Mesenchymal stem cell (in vitro differentiated cells and primary cell): ENCODE data around the gene TIMM8B.
A peak's percentile ranks its signal among the peaks of the same experiment; 100 is the strongest.

Experiments used
- DNase-seq: peaks from one replicate; pipeline ENCODE4 v3.0.0-alpha.2; 2013
- H2AFZ ChIP-seq: one replicate; pipeline ENCODE4 v1.6.1; 2013; ENCODE audit warnings: low read depth, mild to moderate bottlenecking, control low read depth, inconsistent platforms, low read length, moderate library complexity
- H2AK5ac ChIP-seq: 2 replicates; pipeline ENCODE4 v1.6.1; 2013; ENCODE audit warnings: low read length, moderate library complexity, mild to moderate bottlenecking, inconsistent platforms; ENCODE audit not compliant: severe bottlenecking
- H2BK120ac ChIP-seq: one replicate; pipeline ENCODE4 v1.6.1; 2013; ENCODE audit warnings: low read depth, mild to moderate bottlenecking, inconsistent platforms, low read length, moderate library complexity
- H2BK12ac ChIP-seq, 2 experiments: one replicate each; pipeline ENCODE4 v1.6.1; 2013; ENCODE audit warnings: inconsistent platforms in 2 of 2, low read length in 2 of 2, mild to moderate bottlenecking in 2 of 2, moderate library complexity in 2 of 2, control low read depth in 1 of 2
- H2BK15ac ChIP-seq: one replicate; pipeline ENCODE4 v1.6.1; 2013; ENCODE audit warnings: mild to moderate bottlenecking, low read depth, inconsistent platforms; ENCODE audit not compliant: poor library complexity, severe bottlenecking
- H2BK5ac ChIP-seq: 2 replicates; pipeline ENCODE4 v1.6.1; 2013; ENCODE audit warnings: low read depth, mild to moderate bottlenecking, low read length, control low read depth, inconsistent platforms; ENCODE audit not compliant: poor library complexity, severe bottlenecking
- H3K14ac ChIP-seq, 2 experiments: one replicate each; pipeline ENCODE4 v1.6.1; 2013; ENCODE audit warnings: inconsistent platforms in 2 of 2, low read length in 2 of 2, control low read depth in 1 of 2, mild to moderate bottlenecking in 1 of 2, moderate library complexity in 1 of 2
- H3K18ac ChIP-seq, 2 experiments: one replicate each; pipeline ENCODE4 v1.6.1; 2013; ENCODE audit warnings: inconsistent platforms in 2 of 2, low read length in 2 of 2, control low read depth in 1 of 2, low read depth in 1 of 2, mild to moderate bottlenecking in 1 of 2
- H3K23ac ChIP-seq, 2 experiments: one replicate each; pipeline ENCODE4 v1.6.1; 2013; ENCODE audit warnings: inconsistent platforms in 2 of 2, low read length in 2 of 2, mild to moderate bottlenecking in 2 of 2, moderate library complexity in 2 of 2, control low read depth in 1 of 2
- H3K27ac ChIP-seq: 2 replicates; pipeline ENCODE4 v1.5.1; 2013; ENCODE audit warnings: mild to moderate bottlenecking, moderate library complexity, low read length, control low read depth, inconsistent platforms; ENCODE audit not compliant: poor library complexity, severe bottlenecking
- H3K27me3 ChIP-seq, 2 experiments: 2 replicates each; pipeline versions ENCODE4 v1.6.1 to v1.7.0; 2013; ENCODE audit warnings: low read length in 2 of 2, mild to moderate bottlenecking in 2 of 2, moderate library complexity in 2 of 2, control low read depth in 1 of 2, inconsistent platforms in 1 of 2; ENCODE audit not compliant: control insufficient read depth in 1 of 2, insufficient read depth in 1 of 2
- H3K36me3 ChIP-seq, 2 experiments: 2 replicates each; pipeline versions ENCODE4 v1.6.1 to v1.7.0; 2013; ENCODE audit warnings: low read length in 2 of 2, control low read depth in 1 of 2, inconsistent platforms in 1 of 2, low read depth in 1 of 2, mild to moderate bottlenecking in 1 of 2; ENCODE audit not compliant: insufficient read depth in 2 of 2, control insufficient read depth in 1 of 2
- H3K4ac ChIP-seq, 2 experiments: one replicate each; pipeline ENCODE4 v1.6.1; 2013; ENCODE audit warnings: inconsistent platforms in 2 of 2, low read length in 2 of 2, mild to moderate bottlenecking in 2 of 2, moderate library complexity in 2 of 2, control low read depth in 1 of 2, low read depth in 1 of 2
- H3K4me1 ChIP-seq: 2 replicates; pipeline ENCODE4 v1.6.1; 2013; ENCODE audit warnings: low read depth, low read length, control low read depth; ENCODE audit not compliant: control insufficient read depth, insufficient read depth
- H3K4me2 ChIP-seq: 2 replicates; pipeline ENCODE4 v1.6.1; 2013; ENCODE audit warnings: low read length, mild to moderate bottlenecking, inconsistent platforms; ENCODE audit not compliant: poor library complexity, severe bottlenecking
- H3K4me3 ChIP-seq, 2 experiments: 2 replicates each; pipeline versions ENCODE4 v1.5.1 to v1.7.0; 2013; ENCODE audit warnings: low read length in 2 of 2, mild to moderate bottlenecking in 2 of 2, control low read depth in 1 of 2, low read depth in 1 of 2; ENCODE audit not compliant: insufficient read depth in 1 of 2
- H3K79me1 ChIP-seq: replicated peaks from 2 replicates; pipeline ENCODE4 v1.6.1; 2013; ENCODE audit warnings: mild to moderate bottlenecking, control low read depth, low read length, inconsistent platforms; ENCODE audit not compliant: poor library complexity, severe bottlenecking
- H3K9ac ChIP-seq: 2 replicates; pipeline ENCODE4 v1.7.0; 2013; ENCODE audit warnings: mild to moderate bottlenecking, low read length, moderate library complexity
- H3K9me3 ChIP-seq: 2 replicates; pipeline ENCODE4 v1.7.0; 2013; ENCODE audit warnings: mild to moderate bottlenecking, low read length; ENCODE audit not compliant: control insufficient read depth
- H4K8ac ChIP-seq: one replicate; pipeline ENCODE4 v1.6.1; 2013; ENCODE audit warnings: inconsistent platforms, mild to moderate bottlenecking, low read length, moderate library complexity
- H4K91ac ChIP-seq: one replicate; pipeline ENCODE4 v1.6.1; 2013; ENCODE audit warnings: mild to moderate bottlenecking, low read length, inconsistent platforms
- WGBS: methylation state at CpG from one replicate; pipeline ENCODE4 v1.1.7; 2013; ENCODE audit warnings: mixed read lengths; 5-methylcytosine and 5-hydroxymethylcytosine counted together

The TIMM8B gene

DNA sequence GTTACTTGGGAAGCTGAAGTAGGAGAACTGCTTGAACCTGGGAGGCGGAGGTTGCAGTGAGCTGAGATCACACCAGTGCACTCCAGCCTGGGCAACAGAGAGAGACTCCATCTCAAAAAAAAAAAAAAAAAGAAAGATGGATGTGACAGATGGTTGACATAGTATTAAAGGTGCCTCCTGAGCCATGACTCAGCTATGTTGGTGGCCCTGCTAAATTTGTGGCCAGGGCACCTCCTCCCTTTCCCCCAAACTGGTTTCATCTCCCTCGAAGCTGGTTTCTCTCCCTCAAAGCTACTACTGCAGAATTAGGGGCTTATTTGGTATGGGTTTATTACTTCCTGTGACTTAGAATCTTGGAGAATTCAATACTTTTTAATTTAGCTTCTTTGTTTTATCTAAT lies 31.6 kb upstream of the TIMM8B start:
- Histone ChIP-seq H2BK12ac (no peak overlapping the region), H2AFZ (no peak overlapping the region), H3K9ac (no peak overlapping the region), H3K4me1 (peaks cover 1% of the 10 kb centered on the region), H2AK5ac (no peak overlapping the region), H2BK5ac (no peak overlapping the region), H2BK15ac (no peak overlapping the region), H3K4me3 (no peak overlapping the region), H3K23ac (peak overlapping the region in 1 of 2 experiments; percentile 64), H4K8ac (no peak overlapping the region), H3K36me3 (no peaks in the 10 kb centered on the region), H3K9me3 (no peaks in the 10 kb centered on the region), H4K91ac (no peak overlapping the region), H3K27ac (no peak overlapping the region), H3K14ac (no peak overlapping the region), H3K4ac (no peak overlapping the region), H3K79me1 (no peaks in the 10 kb centered on the region), H3K4me2 (no peak overlapping the region), H3K18ac (peak overlapping the region in 1 of 2 experiments; percentile 22), H3K27me3 (no peaks in the 10 kb centered on the region), H2BK120ac (no peak overlapping the region)
- DNase-seq: no peak
- WGBS: 100% methylated on average over 1 of the region's 2 CpGs

DNA sequence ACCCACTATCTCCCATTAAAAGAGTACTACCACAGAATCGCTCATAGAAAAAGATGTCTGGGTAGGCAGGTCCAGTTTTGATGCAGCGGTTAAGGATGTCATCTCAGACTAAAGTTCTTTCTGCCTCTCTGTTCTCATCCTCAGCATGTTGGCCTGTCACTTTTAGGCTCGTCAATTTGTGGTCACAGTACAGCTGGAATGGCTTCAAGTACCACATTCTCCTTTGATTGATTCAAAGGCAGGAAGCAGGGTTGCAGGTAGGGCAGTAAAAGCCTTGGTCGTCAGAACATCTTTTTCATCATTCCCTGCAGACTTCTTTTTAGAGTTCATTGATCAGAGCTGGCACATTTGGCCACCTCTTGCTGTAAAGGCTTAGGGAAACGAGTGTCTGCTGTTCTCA lies 28.8 kb upstream of the TIMM8B start:
- H3K79me1 ChIP-seq: no peaks in the 10 kb centered on the region
- no peak overlapping the region for H2BK12ac ChIP-seq
- H3K4me1 ChIP-seq: peaks cover 1% of the 10 kb centered on the region
- no peak overlapping the region for H2BK15ac ChIP-seq
- H3K4me2 ChIP-seq: no peak overlapping the region
- 74% methylated on average over 4 of the region's 5 CpGs for WGBS
- no peak for DNase-seq
- no peak overlapping the region for H3K9ac ChIP-seq
- H3K4ac ChIP-seq: no peak overlapping the region
- H3K36me3 ChIP-seq: no peaks in the 10 kb centered on the region
- H2BK120ac ChIP-seq: no peak overlapping the region
- no peak overlapping the region for H4K91ac ChIP-seq
- peaks cover 3% of the 10 kb centered on the region for H3K9me3 ChIP-seq
- no peak overlapping the region for H3K23ac ChIP-seq
- H3K27me3 ChIP-seq: no peaks in the 10 kb centered on the region
- no peak overlapping the region for H4K8ac ChIP-seq
- H3K14ac ChIP-seq: no peak overlapping the region
- no peak overlapping the region for H3K4me3 ChIP-seq
- no peak overlapping the region for H3K18ac ChIP-seq
- H2AFZ ChIP-seq: no peak overlapping the region
- H2AK5ac ChIP-seq: no peak overlapping the region
- no peak overlapping the region for H2BK5ac ChIP-seq
- no peak overlapping the region for H3K27ac ChIP-seq

DNA sequence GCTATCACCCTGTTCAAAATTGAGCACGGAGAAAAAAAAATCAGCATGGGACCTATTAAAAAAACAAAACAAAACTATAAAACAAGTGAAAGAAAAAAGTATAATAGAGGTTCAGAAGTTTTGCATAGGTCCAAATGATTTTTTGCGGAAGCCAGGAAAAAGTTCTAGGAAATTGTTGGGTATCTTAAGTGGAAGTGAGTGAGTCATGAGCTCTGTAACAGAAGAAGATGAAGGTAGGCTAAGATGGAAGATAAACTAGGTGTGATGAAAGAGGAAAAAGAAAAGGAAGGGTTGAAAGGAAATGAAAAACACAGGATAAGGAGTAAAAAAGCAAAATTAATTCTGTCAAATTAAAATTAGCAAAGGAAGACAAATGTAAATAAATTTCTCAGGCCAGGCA lies 27.9 kb upstream of the TIMM8B start:
- H4K8ac ChIP-seq: no peak overlapping the region
- no peak overlapping the region for H3K4ac ChIP-seq
- no peak overlapping the region for H3K27ac ChIP-seq
- H3K9me3 ChIP-seq: peaks cover 3% of the 10 kb centered on the region
- no peak overlapping the region for H3K9ac ChIP-seq
- no peak overlapping the region for H2BK120ac ChIP-seq
- no peak overlapping the region for H3K4me2 ChIP-seq
- H2BK15ac ChIP-seq: no peak overlapping the region
- H3K23ac ChIP-seq: no peak overlapping the region
- no peak for DNase-seq
- no peaks in the 10 kb centered on the region for H3K27me3 ChIP-seq
- no peak overlapping the region for H2BK5ac ChIP-seq
- H3K14ac ChIP-seq: no peak overlapping the region
- no peak overlapping the region for H3K4me3 ChIP-seq
- H3K18ac ChIP-seq: no peak overlapping the region
- H2AK5ac ChIP-seq: no peak overlapping the region
- no peak overlapping the region for H2BK12ac ChIP-seq
- no peaks in the 10 kb centered on the region for H3K4me1 ChIP-seq
- no peak overlapping the region for H4K91ac ChIP-seq
- no peaks in the 10 kb centered on the region for H3K36me3 ChIP-seq
- 96% methylated on average over 1 of the region's 2 CpGs for WGBS
- no peaks in the 10 kb centered on the region for H3K79me1 ChIP-seq
- no peak overlapping the region for H2AFZ ChIP-seq

DNA sequence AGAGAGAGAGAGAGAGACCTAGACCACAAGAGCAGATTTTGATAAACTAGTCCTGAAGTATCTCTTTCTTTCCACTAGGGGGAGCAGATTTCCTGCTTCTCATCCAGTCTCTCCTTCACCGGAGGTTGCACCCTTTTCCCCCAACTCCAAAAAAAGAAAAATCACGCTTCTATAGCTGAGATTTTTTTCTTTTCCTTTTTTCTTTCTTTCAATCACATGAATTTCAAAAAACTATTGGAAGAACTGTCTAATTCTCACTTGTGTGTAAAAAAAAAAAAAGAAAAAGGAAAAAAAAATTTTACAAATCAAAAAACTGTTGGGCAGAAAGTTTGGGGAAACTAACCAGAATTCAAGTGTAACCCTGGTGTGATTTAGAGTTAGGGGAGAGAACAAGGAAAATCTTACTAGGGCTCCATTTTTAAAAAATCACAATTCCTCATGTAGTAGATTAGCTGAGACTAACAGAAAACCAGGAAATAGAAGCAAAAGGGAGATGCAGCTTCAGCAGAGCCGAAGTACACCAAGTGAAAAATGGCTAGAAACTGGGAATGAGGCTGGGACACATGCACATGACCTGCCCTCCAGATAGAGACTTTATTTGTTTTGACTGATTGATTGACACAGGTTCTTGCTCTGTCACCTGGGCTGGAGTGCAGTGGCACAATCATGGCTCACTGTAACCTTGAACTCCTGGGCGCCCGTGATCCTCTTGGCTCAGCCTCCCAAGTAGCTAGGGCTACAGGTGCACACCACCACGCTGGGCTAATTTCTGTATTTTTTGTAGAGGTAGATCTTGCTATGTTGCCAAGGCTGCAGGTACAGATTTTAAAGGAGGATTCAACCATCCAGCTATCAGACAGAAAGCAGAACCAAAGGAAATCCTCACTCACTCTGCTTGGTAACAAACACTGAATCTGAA lies 27.2 kb upstream of the TIMM8B start:
- no peak overlapping the region for H4K91ac ChIP-seq
- H3K14ac ChIP-seq: no peak overlapping the region
- H2BK15ac ChIP-seq: no peak overlapping the region
- no peak overlapping the region for H2AFZ ChIP-seq
- H2BK5ac ChIP-seq: no peak overlapping the region
- H2BK12ac ChIP-seq: peak overlapping the region in 1 of 2 experiments; percentile 54
- no peak overlapping the region for H3K27ac ChIP-seq
- 78% methylated on average over 5 of the region's 6 CpGs for WGBS
- peak; percentile 80 for DNase-seq
- H3K9me3 ChIP-seq: peaks cover 3% of the 10 kb centered on the region
- H3K9ac ChIP-seq: peak overlapping the region; percentile 58
- peak overlapping the region; percentile 54 for H4K8ac ChIP-seq
- H3K27me3 ChIP-seq: no peaks in the 10 kb centered on the region
- no peak overlapping the region for H3K4me3 ChIP-seq
- no peak overlapping the region for H3K4me2 ChIP-seq
- no peaks in the 10 kb centered on the region for H3K79me1 ChIP-seq
- no peak overlapping the region for H2BK120ac ChIP-seq
- no peak overlapping the region for H2AK5ac ChIP-seq
- peak overlapping the region in 1 of 2 experiments; percentile 28 for H3K4ac ChIP-seq
- no peaks in the 10 kb centered on the region for H3K4me1 ChIP-seq
- no peak overlapping the region for H3K23ac ChIP-seq
- no peak overlapping the region for H3K18ac ChIP-seq
- no peaks in the 10 kb centered on the region for H3K36me3 ChIP-seq
